ENCODE measurements around the gene KLHL21.
A peak's percentile ranks its signal among the peaks of the same experiment; 100 is the strongest.
"Not testable (repeated sequence)": the region's sequence is repeated elsewhere in the genome, so short reads cannot be mapped to it uniquely, and the experiment has no call there.

Gene KLHL21

DNA sequence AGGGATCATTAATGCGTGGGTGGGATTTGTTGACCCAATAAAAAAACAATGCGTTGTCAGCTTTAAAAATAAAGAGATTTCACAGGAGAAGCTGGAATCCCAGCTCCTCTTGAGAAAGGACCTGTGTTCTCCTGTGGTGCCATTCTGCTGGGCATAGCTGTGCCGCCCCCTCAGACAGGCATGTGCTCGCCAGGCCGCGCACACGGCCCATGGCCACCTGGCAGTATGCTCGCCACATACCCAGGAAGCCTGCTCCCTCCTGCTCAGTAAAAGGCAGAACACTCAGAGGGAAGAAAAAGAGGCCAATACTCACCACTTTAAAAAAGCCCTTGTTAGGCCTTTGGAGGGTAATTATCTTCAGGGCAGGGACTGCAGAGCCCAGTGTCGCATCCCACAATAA lies 35.1 kb upstream of the KLHL21 start:
- H3K27ac ChIP-seq: peak overlapping the region; percentile 77 to 80
- no peak for DNase-seq (ENCODE audit: low spot score)
- TF ChIP-seq, protein P1, sequence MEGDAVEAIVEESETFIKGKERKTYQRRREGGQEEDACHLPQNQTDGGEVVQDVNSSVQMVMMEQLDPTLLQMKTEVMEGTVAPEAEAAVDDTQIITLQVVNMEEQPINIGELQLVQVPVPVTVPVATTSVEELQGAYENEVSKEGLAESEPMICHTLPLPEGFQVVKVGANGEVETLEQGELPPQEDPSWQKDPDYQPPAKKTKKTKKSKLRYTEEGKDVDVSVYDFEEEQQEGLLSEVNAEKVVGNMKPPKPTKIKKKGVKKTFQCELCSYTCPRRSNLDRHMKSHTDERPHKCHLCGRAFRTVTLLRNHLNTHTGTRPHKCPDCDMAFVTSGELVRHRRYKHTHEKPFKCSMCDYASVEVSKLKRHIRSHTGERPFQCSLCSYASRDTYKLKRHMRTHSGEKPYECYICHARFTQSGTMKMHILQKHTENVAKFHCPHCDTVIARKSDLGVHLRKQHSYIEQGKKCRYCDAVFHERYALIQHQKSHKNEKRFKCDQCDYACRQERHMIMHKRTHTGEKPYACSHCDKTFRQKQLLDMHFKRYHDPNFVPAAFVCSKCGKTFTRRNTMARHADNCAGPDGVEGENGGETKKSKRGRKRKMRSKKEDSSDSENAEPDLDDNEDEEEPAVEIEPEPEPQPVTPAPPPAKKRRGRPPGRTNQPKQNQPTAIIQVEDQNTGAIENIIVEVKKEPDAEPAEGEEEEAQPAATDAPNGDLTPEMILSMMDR (IDR thresholded peaks at IDR 0.05): no peak
- H3K4me3 ChIP-seq: peak overlapping the region; percentile 33

DNA sequence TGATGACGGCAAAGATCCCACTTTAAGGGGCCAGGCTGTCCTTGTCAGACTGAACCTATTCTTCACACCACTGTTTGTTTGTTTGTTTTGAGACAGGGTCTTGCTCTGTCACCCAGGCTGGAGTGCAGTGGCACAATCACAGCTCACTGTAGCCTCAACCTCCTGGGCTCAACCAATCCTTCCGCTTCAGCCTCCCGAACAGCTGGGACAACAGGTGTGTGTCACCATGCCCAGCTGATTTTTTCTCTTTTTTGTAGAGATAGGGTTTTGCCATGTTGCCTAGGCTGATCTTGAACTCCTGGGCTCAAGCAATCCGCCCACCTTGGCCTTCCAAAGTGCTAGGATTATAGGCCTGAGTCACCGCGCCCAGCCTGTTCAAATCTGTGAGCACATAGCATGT lies 34.1 kb upstream of the KLHL21 start:
- DNase-seq (ENCODE audit: low spot score); H3K4me3 ChIP-seq: not testable (repeated sequence)
- H3K27ac ChIP-seq: peak overlapping the region; percentile 77 to 80

DNA sequence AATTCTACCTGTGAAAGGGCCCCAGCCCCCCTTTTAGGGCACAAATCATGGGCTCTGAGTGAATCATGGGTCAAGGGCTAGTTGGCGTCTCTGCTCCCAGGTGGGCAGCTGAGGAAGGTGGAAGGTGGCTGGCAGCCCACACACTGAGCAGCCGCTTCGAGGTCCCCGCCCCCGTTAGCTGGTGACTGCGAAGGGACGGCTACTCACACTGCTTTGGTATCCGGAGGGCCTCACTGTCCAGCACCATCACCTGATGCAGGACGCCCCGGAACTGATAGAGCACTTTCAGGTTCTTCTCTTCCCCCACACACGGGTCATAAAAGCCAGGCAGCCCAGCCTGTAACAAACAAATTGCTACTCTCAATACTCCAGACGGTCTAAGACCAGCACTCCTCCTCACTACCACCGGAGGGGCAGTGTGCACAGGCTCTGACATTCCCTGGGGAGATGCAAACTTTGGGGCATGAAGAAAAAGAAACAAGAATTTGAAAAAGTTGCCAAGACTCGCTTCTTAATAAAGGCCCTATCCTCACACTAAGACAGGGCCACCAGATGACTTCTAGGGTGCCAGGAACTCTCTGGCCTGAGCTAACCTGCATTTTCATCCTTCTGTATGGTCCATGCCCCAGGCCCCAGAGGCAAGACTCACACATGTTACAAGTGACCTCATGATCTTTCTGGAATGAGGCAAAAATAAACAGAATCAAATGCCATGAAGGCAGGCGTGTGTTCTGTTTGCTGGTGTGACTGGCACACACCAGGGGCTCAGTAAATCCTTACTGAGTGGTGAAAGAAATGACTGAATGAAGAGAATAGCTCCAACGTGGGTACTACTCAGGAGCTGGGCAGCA lies 33.5 kb upstream of the KLHL21 start:
- Histone ChIP-seq H3K27ac (peak overlapping the region; percentile 77 to 80), H3K4me3 (no peak overlapping the region)
- TF ChIP-seq, protein P1 (IDR thresholded peaks at IDR 0.05): no peak
- DNase-seq (ENCODE audit: low spot score): no peak

DNA sequence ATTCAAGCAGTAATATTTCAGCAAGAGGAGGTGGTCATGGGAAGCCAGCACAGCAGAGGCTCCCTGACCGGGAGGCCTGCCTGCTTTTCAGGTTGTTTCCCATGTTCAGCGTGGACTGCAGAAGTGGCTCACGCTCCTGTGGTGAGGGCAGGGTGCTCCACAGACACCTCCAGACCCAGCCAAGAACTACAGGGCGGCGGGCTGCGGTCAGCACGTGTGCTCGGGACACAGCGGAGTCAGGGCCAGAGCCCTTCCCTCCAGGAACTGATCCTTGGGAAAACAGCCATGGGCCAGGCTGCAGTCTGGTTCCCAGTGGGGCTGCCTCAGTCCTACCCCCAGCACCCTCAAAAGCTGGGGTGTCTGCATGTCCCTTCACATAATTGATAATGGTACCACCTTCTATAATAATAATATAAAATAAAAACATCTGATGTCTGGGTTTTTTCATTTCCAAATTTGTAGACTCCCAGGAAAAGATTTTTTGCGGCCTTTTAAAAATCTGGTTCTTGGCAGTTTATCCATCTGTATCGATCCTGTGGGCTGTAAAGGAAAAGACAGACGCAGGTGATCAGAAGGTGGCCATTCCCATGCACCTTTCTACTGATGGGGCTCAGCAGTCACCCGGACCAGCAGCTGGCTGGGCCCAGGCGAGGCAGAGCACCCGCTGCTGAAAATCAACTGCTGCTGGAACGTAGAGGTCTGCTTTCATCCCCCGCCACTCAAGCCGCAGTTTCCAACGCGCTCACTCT lies 32.7 kb upstream of the KLHL21 start:
- Histone ChIP-seq H3K4me3 (no peak overlapping the region), H3K27ac (no peak overlapping the region)
- TF ChIP-seq, protein P1 (IDR thresholded peaks at IDR 0.05): no peak
- DNase-seq (ENCODE audit: low spot score): no peak

DNA sequence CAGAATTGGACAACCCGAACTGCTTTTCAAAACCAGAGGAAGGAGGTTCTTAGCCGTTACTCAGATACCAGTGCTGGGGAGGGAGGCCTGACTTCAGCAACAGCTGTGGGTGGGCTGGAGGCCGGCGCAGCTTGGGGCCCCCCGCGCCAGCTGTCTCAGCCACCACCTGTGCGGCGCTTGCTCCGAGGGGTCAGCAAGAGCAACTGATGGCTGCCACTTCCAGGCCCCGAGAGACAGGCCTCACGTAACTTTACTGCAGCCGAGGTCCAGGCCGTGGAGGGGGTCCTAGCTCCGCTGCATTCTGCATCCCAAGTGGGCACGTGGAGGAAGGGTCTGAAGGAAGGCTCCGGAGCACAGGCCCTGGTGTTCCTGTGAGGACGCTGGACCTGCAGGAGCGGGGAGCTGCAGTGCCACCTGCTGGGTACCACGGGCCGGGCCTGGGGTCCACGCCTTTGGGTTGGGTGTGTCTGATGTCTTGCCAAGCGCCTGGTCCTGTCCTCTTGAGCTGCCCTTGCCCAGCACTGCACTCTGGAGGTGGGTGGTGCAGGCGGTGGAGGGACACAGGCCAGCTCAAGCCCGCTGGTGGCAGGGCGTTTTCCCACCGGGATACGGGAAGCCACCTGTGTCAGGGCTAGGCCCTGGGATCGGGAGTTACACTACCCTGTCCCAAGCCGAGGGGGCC lies 31.8 kb upstream of the KLHL21 start:
- TF ChIP-seq, protein P1 (IDR thresholded peaks at IDR 0.05): no peak
- no peak for DNase-seq (ENCODE audit: low spot score)
- Histone ChIP-seq H3K27ac (no peak overlapping the region), H3K4me3 (no peak overlapping the region)

DNA sequence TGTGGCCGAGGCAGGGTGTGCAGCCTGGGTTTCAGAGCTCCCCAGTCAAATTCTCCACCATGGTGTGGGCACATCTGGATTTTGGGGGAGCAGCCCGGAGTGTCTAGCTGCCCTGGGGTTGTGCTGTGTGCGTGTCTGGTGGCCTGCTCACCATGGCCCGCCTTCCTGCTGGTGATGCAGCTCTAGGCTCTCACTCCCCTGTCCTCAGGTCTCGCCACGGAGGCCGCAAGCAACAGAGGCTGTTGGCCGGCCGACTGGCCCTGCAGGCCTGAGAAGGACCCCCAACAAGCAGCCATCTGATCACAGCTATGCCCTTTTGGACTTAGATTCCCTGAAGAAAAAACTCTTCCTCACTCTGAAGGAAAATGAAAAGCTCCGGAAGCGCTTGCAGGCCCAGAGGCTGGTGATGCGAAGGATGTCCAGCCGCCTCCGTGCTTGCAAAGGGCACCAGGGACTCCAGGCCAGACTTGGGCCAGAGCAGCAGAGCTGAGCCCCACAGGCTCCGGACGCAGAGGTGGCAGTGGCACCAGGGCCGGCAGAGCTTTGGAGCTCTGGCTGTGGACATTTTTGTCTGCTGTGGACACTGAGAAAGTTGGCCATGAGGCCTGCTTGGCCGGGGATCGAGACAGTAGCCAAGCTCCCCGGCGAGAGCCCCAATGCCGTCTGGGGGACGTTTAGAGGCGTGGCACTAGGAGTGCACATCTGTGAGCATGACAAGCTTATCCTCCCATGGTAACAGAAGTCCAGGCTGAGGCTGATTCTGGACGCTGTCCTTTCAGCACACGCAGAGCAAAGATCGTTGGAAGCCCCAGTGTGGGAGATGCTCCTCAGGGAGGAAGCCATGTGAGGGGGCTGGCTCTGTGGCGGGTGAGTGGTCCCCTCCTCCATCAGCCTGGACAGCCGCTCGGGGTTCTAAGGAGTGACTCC lies 30.2 kb upstream of the KLHL21 start:
- TF ChIP-seq, protein P1 (IDR thresholded peaks at IDR 0.05): no peak
- no peak overlapping the region for H3K4me3 ChIP-seq
- no peak overlapping the region for H3K27ac ChIP-seq
- DNase-seq (ENCODE audit: low spot score): no peak
